Testis (tissue), 3 donors: ENCODE results near the gene TMEM141. TPM values are rescaled to one million over a fixed set of nuclear protein-coding genes. Genes with fewer than 3 reads are reported as not detected.
A peak's percentile ranks its signal among the peaks of the same experiment; 100 is the strongest.

Source experiments
- DNase-seq: peaks from one replicate; pipeline ENCODE4 v3.0.0-alpha.2; 2019
- H3K27ac ChIP-seq, 2 donors: fragments of 200-600 bp; sonication (generic); one replicate each; pipeline ENCODE4 v1.5.1; 2019
- H3K27me3 ChIP-seq: fragments of 200-600 bp; sonication (generic); one replicate; pipeline ENCODE4 v1.5.1; 2019
- H3K36me3 ChIP-seq: fragments of 200-600 bp; sonication (generic); one replicate; pipeline ENCODE4 v1.5.1; 2017; ENCODE audit warnings: low read depth; ENCODE audit errors: missing control alignments
- H3K4me1 ChIP-seq: fragments of 200-600 bp; sonication (generic); one replicate; pipeline ENCODE4 v1.5.1; 2019
- H3K4me3 ChIP-seq, 2 donors: fragments of 200-600 bp; sonication (generic); one replicate each; pipeline ENCODE4 v1.5.1; 2017 to 2019
- H3K9me3 ChIP-seq: fragments of 200-600 bp; sonication (generic); one replicate; pipeline ENCODE4 v1.5.1; 2017
- POLR2A ChIP-seq: fragments of 450-650 bp; IDR thresholded peaks from one replicate; pipeline ENCODE4 v1.6.1; 2017; ENCODE audit warnings: antibody characterized with exemption, mild to moderate bottlenecking, moderate library complexity
- WGBS, 2 donors: methylation state at CpG; one replicate each; pipeline ENCODE4 v1.1.5; 2018; 5-methylcytosine and 5-hydroxymethylcytosine counted together
- intact Hi-C: fragments of 100-400 bp; cut with DNase I; formaldehyde crosslinking; loops from one replicate; pipeline ENCODE4 v1.15.1; 2023; ENCODE audit warnings: low total_unique reads
- polyA plus RNA-seq: library from polyadenylated mRNA; stranded (reverse); fragments of 350-450 nt; fragmentation: Illumina TruSeq; extraction: RNeasy Lipid Tissue Mini Kit (QIAGEN cat#74804); gene quantifications from one replicate; pipeline ENCODE4 v1.2.3, GENCODE V29; 2014; ENCODE audit warnings: low read depth, low replicate concordance; ENCODE audit not compliant: insufficient read depth
- total RNA-seq, 2 donors: library from RNA; depleted of rRNA; stranded (reverse); fragments of >200 nt; gene quantifications; one replicate each; pipeline ENCODE4 v1.2.3, GENCODE V29; 2016
- TF ChIP-seq, protein P1 (sequence below), 3 experiments: fragments of 450-650 bp in 2 of 3; fragments of 200-600 bp in 1 of 3; sonication (generic) in 1 of 3; IDR thresholded peaks; one replicate each; pipeline ENCODE4 v1.5.1; 2016 to 2019; ENCODE audit warnings: antibody characterized with exemption in 3 of 3, mild to moderate bottlenecking in 2 of 3, moderate library complexity in 1 of 3

TMEM141 gene
- total and polyA plus RNA-seq, 3 donors from 2014 or later, result 80.4 to 127 (median 108) TPM

GRCh38 chr9:136806067-136806466, 14.9 kb downstream of the TMEM141 start:
- Histone ChIP-seq H3K9me3 (no peaks in the 10 kb centered on the region), H3K27me3 (no peaks in the 10 kb centered on the region), H3K27ac (no peak overlapping the region), H3K4me3 (no peak overlapping the region), H3K4me1 (peaks cover 12% of the 10 kb centered on the region), H3K36me3 (no peaks in the 10 kb centered on the region)
- TF ChIP-seq, protein P1, sequence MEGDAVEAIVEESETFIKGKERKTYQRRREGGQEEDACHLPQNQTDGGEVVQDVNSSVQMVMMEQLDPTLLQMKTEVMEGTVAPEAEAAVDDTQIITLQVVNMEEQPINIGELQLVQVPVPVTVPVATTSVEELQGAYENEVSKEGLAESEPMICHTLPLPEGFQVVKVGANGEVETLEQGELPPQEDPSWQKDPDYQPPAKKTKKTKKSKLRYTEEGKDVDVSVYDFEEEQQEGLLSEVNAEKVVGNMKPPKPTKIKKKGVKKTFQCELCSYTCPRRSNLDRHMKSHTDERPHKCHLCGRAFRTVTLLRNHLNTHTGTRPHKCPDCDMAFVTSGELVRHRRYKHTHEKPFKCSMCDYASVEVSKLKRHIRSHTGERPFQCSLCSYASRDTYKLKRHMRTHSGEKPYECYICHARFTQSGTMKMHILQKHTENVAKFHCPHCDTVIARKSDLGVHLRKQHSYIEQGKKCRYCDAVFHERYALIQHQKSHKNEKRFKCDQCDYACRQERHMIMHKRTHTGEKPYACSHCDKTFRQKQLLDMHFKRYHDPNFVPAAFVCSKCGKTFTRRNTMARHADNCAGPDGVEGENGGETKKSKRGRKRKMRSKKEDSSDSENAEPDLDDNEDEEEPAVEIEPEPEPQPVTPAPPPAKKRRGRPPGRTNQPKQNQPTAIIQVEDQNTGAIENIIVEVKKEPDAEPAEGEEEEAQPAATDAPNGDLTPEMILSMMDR (IDR thresholded peaks at IDR 0.05), result no peak
- no peak for TF ChIP-seq POLR2A
- 94 to 100% methylated on average over 1 to 10 of the region's 10 CpGs for WGBS, 2 donors
- no peak for DNase-seq
- intact Hi-C loops, result loop anchor here (5.0 kb wide), 1 partner anchor 136 kb away; the partner anchor contains the start of gene FBXW5

- WGBS, 2 donors, result 42 to 58% methylated on average over 12 to 25 of the region's 25 CpGs
- intact Hi-C loops, result loop anchor here (5.0 kb wide), 1 partner anchor 136 kb away; the partner anchor contains the start of gene FBXW5
- H3K36me3 ChIP-seq, result no peaks in the 10 kb centered on the region
- H3K27me3 ChIP-seq, result no peaks in the 10 kb centered on the region
- peak overlapping the region; percentile 86 to 88 for H3K27ac ChIP-seq
- H3K9me3 ChIP-seq, result no peaks in the 10 kb centered on the region
- peaks cover 12% of the 10 kb centered on the region for H3K4me1 ChIP-seq
- H3K4me3 ChIP-seq, result peak overlapping the region; percentile 79 to 94
- no peak for DNase-seq
- no peak for TF ChIP-seq POLR2A
- TF ChIP-seq, protein P1 (IDR thresholded peaks at IDR 0.05), result no peak
Measured at GRCh38 chr9:136806631-136807201, 15.6 kb downstream of the TMEM141 start.

GRCh38 chr9:136807281-136808074, 16.3 kb downstream of the TMEM141 start, which contains the start of gene RABL6:
Gene RABL6, plus strand, starts transcription at chr9:136807948. Its CDS starts 249 bp downstream, at chr9:136808197.
- intact Hi-C loops, result loop anchor here (5.0 kb wide), 1 partner anchor 135 kb away; the partner anchor contains the start of gene FBXW5
- Histone ChIP-seq H3K9me3 (no peaks in the 10 kb centered on the region), H3K27me3 (no peaks in the 10 kb centered on the region), H3K4me3 (peak within 1 kb of the TSS; percentile 79 to 94), H3K4me1 (peaks cover 12% of the 10 kb centered on the region), H3K36me3 (no peaks in the 10 kb centered on the region), H3K27ac (peak within 1 kb of the TSS; percentile 86 to 88)
- TF ChIP-seq POLR2A, result peak; percentile 7
- TF ChIP-seq, protein P1 (IDR thresholded peaks at IDR 0.05), result peak in 1 of 3 experiments; percentile 16
- WGBS, 2 donors, result 0 to 1% methylated on average over 14 to 90 of the region's 96 CpGs
- DNase-seq, result peak; percentile 76

- H3K36me3 ChIP-seq, result no peaks in the 10 kb centered on the region
- TF ChIP-seq POLR2A, result no peak
- TF ChIP-seq, protein P1 (IDR thresholded peaks at IDR 0.05), result no peak
- intact Hi-C loops, result loop anchor here (5.0 kb wide), 1 partner anchor 134 kb away; the partner anchor contains the start of gene FBXW5
- WGBS, 2 donors, result 0% methylated on average over 21 to 57 of the region's 93 CpGs
- H3K9me3 ChIP-seq, result no peaks in the 10 kb centered on the region
- peaks cover 12% of the 10 kb centered on the region for H3K4me1 ChIP-seq
- H3K4me3 ChIP-seq, result peak overlapping the region; percentile 75 to 94
- no peaks in the 10 kb centered on the region for H3K27me3 ChIP-seq
- DNase-seq, result peak; percentile 56
- peak overlapping the region; percentile 70 to 88 for H3K27ac ChIP-seq
Measured at GRCh38 chr9:136808075-136808805, 17.1 kb downstream of the TMEM141 start.
